Hematopoietic multipotent progenitor cell treated with erythropoietin and hydrocortisone succinate and interleukin-3 and kit ligand, for 8 days (in vitro differentiated cells): ENCODE data around the gene NPAS1.
"Not testable (repeated sequence)": the region's sequence is repeated elsewhere in the genome, so short reads cannot be mapped to it uniquely, and the experiment has no call there.

Source experiments
- DNase-seq: peaks from one replicate; pipeline ENCODE4 v3.0.0-alpha.2; 2015

Gene NPAS1

GRCh38 chr19:46990991-46991676 is 28.5 kb upstream of the NPAS1 start:
- peak; percentile 71 for DNase-seq

GRCh38 chr19:46992699-46993535 is 26.7 kb upstream of the NPAS1 start:
- no peak for DNase-seq

GRCh38 chr19:46993622-46994021 is 26.0 kb upstream of the NPAS1 start:
- DNase-seq = no peak

DNA sequence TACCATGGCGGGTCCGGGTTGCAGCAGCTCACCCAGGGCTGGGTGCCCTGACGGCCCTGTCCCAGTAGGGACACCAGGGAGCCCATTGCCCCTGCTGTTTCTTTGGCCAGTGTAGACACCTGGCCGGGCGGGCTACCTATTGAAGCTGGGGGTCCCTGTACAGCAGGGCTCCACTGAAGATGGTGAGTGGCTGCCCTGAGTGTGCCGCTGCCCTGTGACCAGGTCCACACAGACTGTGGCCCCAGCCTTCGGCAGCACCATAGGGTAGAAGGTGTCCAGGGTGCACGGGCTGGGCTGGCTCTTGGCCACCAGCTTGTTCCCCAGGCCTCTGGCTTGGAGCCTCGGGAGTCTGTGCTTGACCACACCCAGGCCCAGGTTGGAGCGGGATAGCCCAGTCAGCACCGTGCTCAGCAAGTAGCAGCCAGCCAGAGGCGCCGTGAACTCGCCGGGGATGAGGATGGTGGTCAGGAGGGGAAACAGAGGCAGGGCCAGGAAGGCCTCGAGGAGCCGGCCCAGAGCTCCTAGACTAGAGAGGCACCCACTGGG is 25.4 kb upstream of the NPAS1 start:
- DNase-seq = no peak

- no peak for DNase-seq
Observed at GRCh38 chr19:46995492-46995891, 24.1 kb upstream of the NPAS1 start.

DNA sequence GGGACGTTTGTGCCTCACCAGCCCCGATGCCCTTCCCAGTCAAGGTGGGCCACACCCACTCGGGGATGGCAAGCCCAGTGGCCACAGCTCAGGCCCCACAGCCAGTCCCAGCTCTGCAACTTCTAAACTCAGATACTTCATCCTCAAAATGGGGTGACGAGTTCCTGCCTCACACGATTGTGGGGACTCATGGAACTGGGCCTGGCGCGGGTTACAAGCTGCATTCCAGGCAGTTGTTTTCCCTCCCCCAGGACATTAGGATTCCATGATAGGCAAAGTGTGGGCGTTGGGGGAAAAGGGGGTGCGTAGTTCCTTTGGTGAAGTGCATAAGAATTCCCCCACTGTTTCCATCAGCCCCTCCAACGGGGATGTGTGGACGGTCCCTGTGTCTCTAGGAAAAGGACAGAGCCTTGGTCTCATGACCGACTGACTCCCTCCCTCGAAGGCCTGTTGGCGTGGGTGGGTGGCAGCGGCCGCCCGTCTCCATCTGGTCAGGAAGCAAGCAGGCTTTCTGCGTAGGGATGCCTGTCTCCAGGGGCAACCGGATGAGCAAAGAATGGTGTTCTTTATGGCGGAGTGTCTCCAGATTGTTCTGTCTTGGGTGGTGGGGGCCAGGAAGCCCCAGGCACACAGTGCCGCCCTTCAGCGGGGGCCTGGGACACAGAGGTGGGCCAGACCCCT is 21.1 kb upstream of the NPAS1 start:
- DNase-seq = no peak

DNA sequence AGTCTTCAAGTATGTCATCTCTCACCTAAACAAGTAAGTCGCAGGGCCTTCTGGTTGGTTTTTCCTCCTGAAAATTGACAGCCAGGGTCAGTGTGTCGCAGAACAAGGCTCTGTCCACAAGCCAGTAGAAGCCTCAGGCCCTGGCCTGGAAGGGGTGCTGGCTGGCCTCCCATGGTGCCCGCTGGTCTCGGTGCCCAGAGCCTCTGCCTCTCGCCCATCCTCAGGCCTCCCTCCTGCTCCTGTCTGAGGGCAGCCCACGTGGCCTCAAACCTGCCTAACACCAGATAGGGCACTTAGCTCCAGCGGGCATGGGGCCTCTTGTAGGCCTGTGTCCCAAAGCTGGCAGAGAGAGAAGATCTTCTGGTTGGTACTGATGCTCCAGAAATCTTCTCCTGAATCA is 20.3 kb upstream of the NPAS1 start:
- no peak for DNase-seq

DNA sequence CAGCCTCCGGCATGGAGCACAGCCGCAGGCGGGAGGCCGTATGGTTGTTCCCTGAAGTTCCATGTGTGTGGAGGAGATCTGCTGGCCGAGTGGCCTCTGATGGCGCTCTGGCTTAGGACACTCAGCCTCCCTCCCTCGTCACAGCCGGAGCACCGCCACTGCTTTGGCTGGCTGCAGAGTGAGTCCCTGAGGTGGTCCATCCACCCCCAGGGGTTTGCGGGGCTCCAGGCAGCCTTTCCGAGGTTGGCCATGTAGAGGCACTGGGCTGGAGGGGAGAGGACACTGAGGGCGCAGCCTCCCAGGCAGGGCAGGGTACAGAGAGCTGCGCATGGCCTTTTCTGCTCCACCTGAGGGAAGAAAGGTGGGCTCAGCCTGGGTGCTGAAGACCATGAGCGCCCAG is 19.8 kb upstream of the NPAS1 start:
- DNase-seq = no peak

- DNase-seq = no peak
Observed at GRCh38 chr19:47000373-47000772, 19.3 kb upstream of the NPAS1 start.

DNA sequence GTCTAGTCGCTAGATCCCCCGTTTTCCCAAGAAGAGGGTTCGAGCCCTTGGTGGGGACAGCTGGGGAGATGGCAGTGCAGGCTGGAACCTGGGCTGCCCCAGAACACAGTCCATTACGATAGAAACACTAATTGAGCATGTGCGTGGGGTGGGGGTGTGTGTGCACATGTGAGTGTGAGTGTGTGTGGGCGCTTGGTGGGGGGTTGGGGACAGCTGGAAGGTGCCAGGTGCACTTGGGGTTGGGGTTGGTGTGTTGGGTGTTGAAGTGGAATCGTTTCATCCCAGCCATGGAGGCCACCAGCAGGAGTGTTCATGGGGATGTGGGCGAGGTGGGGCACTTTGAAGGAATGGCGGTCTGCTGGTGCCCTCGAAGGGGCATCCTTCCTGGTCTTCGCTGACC is 18.1 kb upstream of the NPAS1 start:
- DNase-seq = no peak

- no peak for DNase-seq
Observed at GRCh38 chr19:47002106-47002766, 17.4 kb upstream of the NPAS1 start.

DNA sequence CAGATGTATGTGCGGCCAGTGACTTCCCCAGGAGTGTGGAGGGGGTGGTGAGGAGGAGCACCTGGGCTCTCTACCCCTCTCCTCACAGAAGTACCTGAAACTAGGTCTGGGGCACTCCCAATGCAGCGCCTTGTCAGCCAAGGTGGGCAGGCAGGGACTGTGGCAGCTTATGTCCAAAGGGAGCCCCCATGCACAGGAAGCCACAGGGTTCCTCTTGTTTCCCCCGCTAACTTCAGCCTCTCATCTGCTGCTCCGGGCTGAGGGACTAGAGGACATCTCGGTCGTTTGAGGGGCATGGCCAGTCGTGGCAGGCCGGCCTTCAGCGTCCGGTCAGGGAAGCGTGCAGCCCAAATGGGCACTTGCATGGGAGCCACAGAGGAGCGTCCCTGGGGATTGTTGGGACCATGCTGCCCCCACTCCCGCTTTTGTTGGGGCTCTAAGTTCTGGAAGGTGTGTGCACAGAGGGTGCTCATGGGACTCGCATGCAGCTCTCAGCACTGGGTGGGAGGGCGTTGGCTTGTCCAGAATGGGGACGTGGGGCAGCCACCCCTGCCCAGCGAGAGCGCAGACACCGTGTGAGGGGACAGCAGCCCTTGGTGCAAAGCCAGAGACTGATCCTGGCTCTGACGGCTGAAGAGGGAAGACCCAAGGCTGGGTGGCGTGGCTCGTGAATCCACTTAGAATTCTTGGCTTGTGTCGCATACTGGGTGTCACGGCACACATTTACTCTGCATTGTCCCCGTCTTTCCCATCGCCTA is 16.6 kb upstream of the NPAS1 start:
- DNase-seq = no peak

GRCh38 chr19:47003611-47004465 is 15.8 kb upstream of the NPAS1 start:
- no peak for DNase-seq

- DNase-seq = no peak
Observed at GRCh38 chr19:47005164-47005641, 14.4 kb upstream of the NPAS1 start.

- peak; percentile 29 for DNase-seq
Observed at GRCh38 chr19:47005873-47006272, 13.8 kb upstream of the NPAS1 start.

DNA sequence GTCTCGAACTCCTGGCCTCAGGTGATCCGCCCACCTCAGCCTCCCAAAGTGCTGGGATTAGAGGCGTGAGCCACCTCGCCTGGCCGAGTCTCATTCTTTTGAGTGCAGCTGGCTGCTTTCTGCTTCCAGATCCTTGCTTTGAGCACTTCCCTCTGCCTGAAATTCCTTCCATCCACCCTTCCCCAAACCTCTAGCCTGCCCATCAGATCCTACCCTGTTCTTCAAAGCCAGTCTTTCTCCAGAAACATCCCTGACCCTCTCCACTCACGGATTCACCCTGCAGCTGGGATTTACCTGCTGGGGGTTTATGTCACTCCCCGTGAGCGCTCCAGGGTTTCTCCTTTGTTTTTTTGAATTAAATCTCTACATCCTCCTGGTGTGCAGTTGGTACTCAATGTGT is 13.1 kb upstream of the NPAS1 start:
- no peak for DNase-seq

GRCh38 chr19:47010549-47010948 is 9.1 kb upstream of the NPAS1 start:
- not testable (repeated sequence) for DNase-seq

DNA sequence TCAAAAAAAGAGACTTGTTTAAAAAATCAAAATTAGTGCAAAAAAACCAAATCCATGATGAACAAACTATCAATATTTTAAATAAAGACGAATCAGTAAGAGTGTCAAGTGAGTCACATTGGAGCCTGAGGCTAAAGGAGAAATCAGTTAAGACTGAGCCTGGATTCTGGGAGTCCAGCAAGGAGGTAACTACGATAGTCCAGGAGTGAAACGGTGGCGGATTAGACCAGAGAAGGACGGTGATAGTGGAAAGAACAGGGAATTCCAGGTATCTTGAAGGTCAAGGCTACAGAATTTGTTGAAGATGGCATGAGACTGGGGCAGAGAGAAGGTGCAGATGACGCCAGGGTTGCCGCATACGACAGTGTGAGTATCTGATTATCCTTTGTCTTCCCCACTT is 7.0 kb upstream of the NPAS1 start:
- DNase-seq = no peak

- peak; percentile 56 for DNase-seq
Observed at GRCh38 chr19:47013041-47013517, 6.6 kb upstream of the NPAS1 start.

DNA sequence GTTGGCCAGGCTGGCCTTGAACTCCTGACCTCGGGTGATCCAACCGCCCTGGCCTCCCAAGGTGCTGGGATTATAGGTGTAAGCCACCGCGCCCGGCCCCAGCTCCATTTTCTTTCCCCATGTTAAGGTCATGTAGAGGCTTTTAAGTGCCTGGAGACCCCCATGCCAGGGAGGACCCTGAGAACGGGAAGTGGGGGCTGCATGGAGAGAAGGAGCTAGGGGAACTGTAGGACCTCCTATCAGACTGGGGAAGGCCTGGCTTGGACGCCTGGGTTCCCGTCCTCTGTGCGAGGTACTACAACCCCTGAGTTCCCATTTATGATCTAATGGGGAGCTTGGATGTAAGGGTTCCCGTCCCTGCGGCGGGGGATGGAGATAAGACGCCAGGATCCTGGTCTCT is 714 bp upstream of the NPAS1 start:
- DNase-seq = no peak
